PFSK-1 (cell line): Measurements from ENCODE around the gene MPIG6B.

Experiments
- FOXP2 ChIP-seq: optimal IDR thresholded peaks from 2 replicates; pipeline ENCODE3; 2011; ENCODE audit warnings: borderline replicate concordance, control low read depth, inconsistent platforms; ENCODE audit not compliant: insufficient read depth; ENCODE audit errors: extremely low read length, extremely low read depth
- POLR2AphosphoS5 ChIP-seq: IDR thresholded peaks from 2 replicates; pipeline ENCODE4 v1.6.1; 2012; ENCODE audit warnings: low read depth, mild to moderate bottlenecking, control low read depth, low read length, moderate library complexity
- SIN3A ChIP-seq: IDR thresholded peaks from 2 replicates; pipeline ENCODE4 v1.6.1; 2012; ENCODE audit warnings: mild to moderate bottlenecking, low read length, moderate library complexity, borderline replicate concordance; ENCODE audit not compliant: insufficient read depth
- TAF1 ChIP-seq: IDR thresholded peaks from 2 replicates; pipeline ENCODE4 v1.6.1; 2012; ENCODE audit warnings: low read length, control low read depth, borderline replicate concordance; ENCODE audit not compliant: insufficient read depth
- TF ChIP-seq, protein P1 (sequence below), 2 experiments: IDR thresholded peaks; 2 replicates each; pipeline versions ENCODE4 v1.6.1 to v1.8.0; 2011 to 2012; ENCODE audit warnings: low read depth in 2 of 2, low read length in 2 of 2, control low read depth in 1 of 2, inconsistent platforms in 1 of 2, mild to moderate bottlenecking in 1 of 2, moderate library complexity in 1 of 2; ENCODE audit not compliant: insufficient read depth in 1 of 2

DNA sequence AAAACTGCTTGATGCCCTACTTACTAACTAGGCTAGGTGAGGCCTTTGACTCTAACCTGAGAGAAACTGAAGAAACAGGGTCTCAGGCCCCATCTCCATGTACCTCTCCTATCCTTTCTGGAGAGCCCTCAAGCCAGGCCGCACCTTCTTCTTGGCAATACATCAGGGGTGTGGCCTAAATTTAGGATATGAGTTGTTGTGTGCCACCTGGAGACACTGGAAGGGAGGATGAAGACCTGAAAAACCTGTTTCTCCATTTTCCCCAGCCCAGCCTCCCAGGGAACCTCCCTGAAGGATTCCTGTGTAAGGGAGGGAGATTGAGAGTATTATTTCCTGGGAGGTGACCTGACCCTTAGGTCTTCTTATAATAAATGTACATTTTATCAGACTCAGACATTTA lies 4.9 kb upstream of the MPIG6B start:
- TF ChIP-seq TAF1, result no peak
- no peak for TF ChIP-seq POLR2AphosphoS5
- TF ChIP-seq, protein P1, sequence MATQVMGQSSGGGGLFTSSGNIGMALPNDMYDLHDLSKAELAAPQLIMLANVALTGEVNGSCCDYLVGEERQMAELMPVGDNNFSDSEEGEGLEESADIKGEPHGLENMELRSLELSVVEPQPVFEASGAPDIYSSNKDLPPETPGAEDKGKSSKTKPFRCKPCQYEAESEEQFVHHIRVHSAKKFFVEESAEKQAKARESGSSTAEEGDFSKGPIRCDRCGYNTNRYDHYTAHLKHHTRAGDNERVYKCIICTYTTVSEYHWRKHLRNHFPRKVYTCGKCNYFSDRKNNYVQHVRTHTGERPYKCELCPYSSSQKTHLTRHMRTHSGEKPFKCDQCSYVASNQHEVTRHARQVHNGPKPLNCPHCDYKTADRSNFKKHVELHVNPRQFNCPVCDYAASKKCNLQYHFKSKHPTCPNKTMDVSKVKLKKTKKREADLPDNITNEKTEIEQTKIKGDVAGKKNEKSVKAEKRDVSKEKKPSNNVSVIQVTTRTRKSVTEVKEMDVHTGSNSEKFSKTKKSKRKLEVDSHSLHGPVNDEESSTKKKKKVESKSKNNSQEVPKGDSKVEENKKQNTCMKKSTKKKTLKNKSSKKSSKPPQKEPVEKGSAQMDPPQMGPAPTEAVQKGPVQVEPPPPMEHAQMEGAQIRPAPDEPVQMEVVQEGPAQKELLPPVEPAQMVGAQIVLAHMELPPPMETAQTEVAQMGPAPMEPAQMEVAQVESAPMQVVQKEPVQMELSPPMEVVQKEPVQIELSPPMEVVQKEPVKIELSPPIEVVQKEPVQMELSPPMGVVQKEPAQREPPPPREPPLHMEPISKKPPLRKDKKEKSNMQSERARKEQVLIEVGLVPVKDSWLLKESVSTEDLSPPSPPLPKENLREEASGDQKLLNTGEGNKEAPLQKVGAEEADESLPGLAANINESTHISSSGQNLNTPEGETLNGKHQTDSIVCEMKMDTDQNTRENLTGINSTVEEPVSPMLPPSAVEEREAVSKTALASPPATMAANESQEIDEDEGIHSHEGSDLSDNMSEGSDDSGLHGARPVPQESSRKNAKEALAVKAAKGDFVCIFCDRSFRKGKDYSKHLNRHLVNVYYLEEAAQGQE (IDR thresholded peaks at IDR 0.05; ENCODE audit: insufficient read depth in 1 of 2, low read depth in 2 of 2, low read length in 2 of 2), result no peak
- TF ChIP-seq FOXP2, result no peak
- TF ChIP-seq SIN3A, result no peak
